Body of pancreas (tissue), 4 donors: ENCODE data around the gene KRT71.

Experiments used
- POLR2A ChIP-seq, 3 donors: fragments of 450-650 bp; IDR thresholded peaks; one replicate each; pipeline ENCODE4 v1.6.1; 2016; ENCODE audit warnings: antibody characterized with exemption in 3 of 3, mild to moderate bottlenecking in 2 of 3
- TF ChIP-seq, protein P1 (sequence below), 7 experiments: fragments of 450-650 bp in 4 of 7; fragments of 200-600 bp in 3 of 7; sonication (generic) in 3 of 7; IDR thresholded peaks; one replicate each; pipeline ENCODE4 v1.5.1; 2016 to 2019; ENCODE audit warnings: antibody characterized with exemption in 7 of 7

GRCh38 chr12:52499806-52500560, 53.0 kb downstream of the KRT71 start:
- TF ChIP-seq, protein P1, sequence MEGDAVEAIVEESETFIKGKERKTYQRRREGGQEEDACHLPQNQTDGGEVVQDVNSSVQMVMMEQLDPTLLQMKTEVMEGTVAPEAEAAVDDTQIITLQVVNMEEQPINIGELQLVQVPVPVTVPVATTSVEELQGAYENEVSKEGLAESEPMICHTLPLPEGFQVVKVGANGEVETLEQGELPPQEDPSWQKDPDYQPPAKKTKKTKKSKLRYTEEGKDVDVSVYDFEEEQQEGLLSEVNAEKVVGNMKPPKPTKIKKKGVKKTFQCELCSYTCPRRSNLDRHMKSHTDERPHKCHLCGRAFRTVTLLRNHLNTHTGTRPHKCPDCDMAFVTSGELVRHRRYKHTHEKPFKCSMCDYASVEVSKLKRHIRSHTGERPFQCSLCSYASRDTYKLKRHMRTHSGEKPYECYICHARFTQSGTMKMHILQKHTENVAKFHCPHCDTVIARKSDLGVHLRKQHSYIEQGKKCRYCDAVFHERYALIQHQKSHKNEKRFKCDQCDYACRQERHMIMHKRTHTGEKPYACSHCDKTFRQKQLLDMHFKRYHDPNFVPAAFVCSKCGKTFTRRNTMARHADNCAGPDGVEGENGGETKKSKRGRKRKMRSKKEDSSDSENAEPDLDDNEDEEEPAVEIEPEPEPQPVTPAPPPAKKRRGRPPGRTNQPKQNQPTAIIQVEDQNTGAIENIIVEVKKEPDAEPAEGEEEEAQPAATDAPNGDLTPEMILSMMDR (IDR thresholded peaks at IDR 0.05), result no peak
- no peak for TF ChIP-seq POLR2A (IDR thresholded peaks at IDR 0.05)
